Measurements from ENCODE around the gene FAM219A.
A peak's percentile ranks its signal among the peaks of the same experiment; 100 is the strongest.
"Not testable (repeated sequence)": the region's sequence is repeated elsewhere in the genome, so short reads cannot be mapped to it uniquely, and the experiment has no call there.

Gene FAM219A

GRCh38 chr9:34482746-34483145 lies 24.4 kb upstream of the FAM219A start:
- DNase-seq = not testable (repeated sequence)

- DNase-seq = not testable (repeated sequence)
Observed at GRCh38 chr9:34481620-34482019, 23.2 kb upstream of the FAM219A start.

- DNase-seq = no peak
Observed at GRCh38 chr9:34479431-34479866, 21.1 kb upstream of the FAM219A start.

GRCh38 chr9:34477541-34477940 lies 19.2 kb upstream of the FAM219A start:
- DNase-seq = no peak

- no peak for DNase-seq
Observed at GRCh38 chr9:34475097-34475496, 16.7 kb upstream of the FAM219A start.

- no peak for DNase-seq
Observed at GRCh38 chr9:34465468-34465867, 7.1 kb upstream of the FAM219A start.

- DNase-seq = no peak
Observed at GRCh38 chr9:34464571-34464970, 6.2 kb upstream of the FAM219A start.

- DNase-seq = no peak
Observed at GRCh38 chr9:34463901-34464232, 5.5 kb upstream of the FAM219A start.

GRCh38 chr9:34463098-34463900 lies 4.9 kb upstream of the FAM219A start:
- DNase-seq = no peak

GRCh38 chr9:34459941-34460340 lies 1.6 kb upstream of the FAM219A start:
- DNase-seq = no peak

GRCh38 chr9:34459356-34459755 lies 986 bp upstream of the FAM219A start:
- DNase-seq = no peak

- no peak for DNase-seq
Observed at GRCh38 chr9:34458959-34459340, 580 bp upstream of the FAM219A start.

- DNase-seq = peak; percentile 61
Observed at GRCh38 chr9:34457266-34458012, 931 bp downstream of the FAM219A start.

- no peak for DNase-seq
Observed at GRCh38 chr9:34456746-34457145, 1.6 kb downstream of the FAM219A start.

GRCh38 chr9:34456151-34456550 lies 2.2 kb downstream of the FAM219A start:
- DNase-seq = no peak

GRCh38 chr9:34454571-34455065 lies 3.8 kb downstream of the FAM219A start:
- no peak for DNase-seq

GRCh38 chr9:34452568-34452967 lies 5.8 kb downstream of the FAM219A start:
- DNase-seq = no peak

GRCh38 chr9:34451545-34451944 lies 6.8 kb downstream of the FAM219A start:
- DNase-seq = no peak

- no peak for DNase-seq
Observed at GRCh38 chr9:34451135-34451534, 7.2 kb downstream of the FAM219A start.

GRCh38 chr9:34450644-34451043 lies 7.7 kb downstream of the FAM219A start:
- DNase-seq = no peak

GRCh38 chr9:34446951-34447350 lies 11.4 kb downstream of the FAM219A start:
- DNase-seq = no peak

GRCh38 chr9:34446468-34446891 lies 11.9 kb downstream of the FAM219A start:
- no peak for DNase-seq

GRCh38 chr9:34443976-34444375 lies 14.4 kb downstream of the FAM219A start:
- no peak for DNase-seq

- DNase-seq = no peak
Observed at GRCh38 chr9:34443533-34443932, 14.8 kb downstream of the FAM219A start.
